NCI-H2196 (cell line): Measurements from ENCODE around the gene CFAP73.

Experiments
- DNase-seq: peaks from one replicate; lab custom pipeline; 2025; ENCODE audit not compliant: unreplicated experiment; lab: John Stamatoyannopoulos, UW

Gene CFAP73

GRCh38 chr12:113162102-113163029 lies 12.8 kb downstream of the CFAP73 start:
- DNase-seq: peak; percentile 37

DNA sequence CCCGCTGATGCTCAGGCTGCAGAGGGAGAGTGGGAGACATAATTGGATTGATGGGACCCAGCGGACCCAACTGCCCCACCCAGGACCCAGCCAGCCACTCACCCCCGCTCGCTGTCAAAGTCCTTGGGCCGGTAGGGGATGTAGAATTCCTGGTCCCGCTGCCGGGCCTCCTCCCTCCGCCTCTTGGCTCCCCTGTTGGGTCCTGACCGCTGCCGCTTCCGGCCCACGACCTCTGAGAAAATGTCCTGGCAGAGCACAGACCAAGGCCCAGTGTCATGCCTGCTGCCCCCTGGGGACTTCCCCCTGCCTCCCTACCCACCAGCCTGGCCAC lies 13.5 kb downstream of the CFAP73 start:
- no peak for DNase-seq

DNA sequence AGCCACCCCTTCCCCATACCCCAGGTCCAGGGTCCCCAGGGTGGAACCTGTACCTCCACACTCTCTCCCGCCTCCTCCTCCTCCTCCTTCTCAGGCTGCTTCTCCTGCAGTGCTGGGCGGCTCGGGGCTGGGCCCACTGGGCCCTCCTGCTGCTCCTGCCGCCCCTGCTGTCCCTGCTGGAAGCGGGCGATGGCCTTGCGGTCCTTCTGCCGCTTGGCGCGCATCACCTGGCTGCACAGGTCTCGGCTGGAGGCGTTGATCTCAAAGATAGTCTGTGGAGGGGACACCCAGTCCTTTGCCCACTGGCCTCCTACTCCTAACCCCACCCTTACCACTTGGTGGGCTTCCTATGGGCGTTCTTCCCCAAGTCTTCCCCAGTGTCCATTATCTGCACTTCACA lies 14.5 kb downstream of the CFAP73 start:
- DNase-seq: no peak

GRCh38 chr12:113165521-113166450 lies 16.3 kb downstream of the CFAP73 start:
- DNase-seq: no peak

GRCh38 chr12:113167868-113168267 lies 18.3 kb downstream of the CFAP73 start:
- DNase-seq: no peak

GRCh38 chr12:113169697-113170096 lies 20.2 kb downstream of the CFAP73 start:
- DNase-seq: no peak

GRCh38 chr12:113170457-113170856 lies 20.9 kb downstream of the CFAP73 start:
- DNase-seq: no peak

GRCh38 chr12:113170926-113171325 lies 21.4 kb downstream of the CFAP73 start:
- DNase-seq: no peak

GRCh38 chr12:113171543-113171942 lies 22.0 kb downstream of the CFAP73 start:
- no peak for DNase-seq

GRCh38 chr12:113172185-113172584 lies 22.7 kb downstream of the CFAP73 start:
- DNase-seq: no peak

DNA sequence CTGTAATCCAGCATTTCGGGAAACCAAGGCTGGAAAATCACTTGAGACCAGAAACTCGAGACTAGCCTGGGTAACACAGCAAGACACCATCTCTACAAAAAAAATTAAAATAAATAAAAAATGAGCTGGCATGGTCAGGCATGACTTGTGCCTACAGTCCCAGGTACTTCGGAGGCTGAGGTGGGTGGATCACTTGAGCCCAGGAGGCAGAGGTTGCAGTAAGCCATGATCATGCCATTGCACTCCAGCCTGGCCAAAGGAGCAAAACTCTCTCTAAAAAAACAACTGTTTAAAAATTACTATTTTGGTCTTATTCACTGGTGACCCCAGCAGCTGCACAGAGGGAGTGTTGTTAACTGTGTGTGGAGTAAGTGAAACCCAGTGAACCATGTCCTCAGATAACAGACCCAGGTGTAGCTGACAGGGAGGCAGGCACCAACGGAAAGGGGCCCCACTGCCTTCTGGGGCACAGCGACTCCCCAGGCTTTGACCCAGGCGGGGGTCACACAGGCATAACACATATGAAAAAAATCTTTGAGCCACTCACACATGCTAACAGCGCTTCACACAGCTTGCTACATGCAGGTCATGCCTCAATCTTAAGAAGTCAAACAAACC lies 23.7 kb downstream of the CFAP73 start:
- DNase-seq: no peak

- DNase-seq: peak; percentile 69
Observed at GRCh38 chr12:113174461-113175384, 25.2 kb downstream of the CFAP73 start.

GRCh38 chr12:113179023-113179422 lies 29.5 kb downstream of the CFAP73 start:
- DNase-seq: no peak

GRCh38 chr12:113180333-113180732 lies 30.8 kb downstream of the CFAP73 start:
- DNase-seq: no peak

DNA sequence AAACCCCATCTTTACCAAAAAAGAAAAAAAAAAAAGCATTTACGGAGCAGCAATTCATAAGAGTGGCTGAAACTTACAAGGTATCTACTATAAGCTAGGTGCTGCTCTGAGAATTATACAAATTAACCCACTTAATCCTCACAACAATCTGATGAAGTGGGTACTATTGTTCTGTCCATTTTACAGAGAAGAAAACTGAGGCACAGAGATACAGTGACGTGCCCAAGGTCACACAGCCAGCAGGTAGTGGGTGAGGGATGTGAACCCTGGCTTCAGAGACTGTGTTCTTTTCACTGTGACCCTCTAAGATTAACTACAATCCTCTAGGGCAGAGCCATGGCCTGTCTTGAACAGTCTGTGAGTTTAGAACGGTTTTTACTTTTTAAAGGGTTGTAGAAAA lies 32.5 kb downstream of the CFAP73 start:
- DNase-seq: no peak

DNA sequence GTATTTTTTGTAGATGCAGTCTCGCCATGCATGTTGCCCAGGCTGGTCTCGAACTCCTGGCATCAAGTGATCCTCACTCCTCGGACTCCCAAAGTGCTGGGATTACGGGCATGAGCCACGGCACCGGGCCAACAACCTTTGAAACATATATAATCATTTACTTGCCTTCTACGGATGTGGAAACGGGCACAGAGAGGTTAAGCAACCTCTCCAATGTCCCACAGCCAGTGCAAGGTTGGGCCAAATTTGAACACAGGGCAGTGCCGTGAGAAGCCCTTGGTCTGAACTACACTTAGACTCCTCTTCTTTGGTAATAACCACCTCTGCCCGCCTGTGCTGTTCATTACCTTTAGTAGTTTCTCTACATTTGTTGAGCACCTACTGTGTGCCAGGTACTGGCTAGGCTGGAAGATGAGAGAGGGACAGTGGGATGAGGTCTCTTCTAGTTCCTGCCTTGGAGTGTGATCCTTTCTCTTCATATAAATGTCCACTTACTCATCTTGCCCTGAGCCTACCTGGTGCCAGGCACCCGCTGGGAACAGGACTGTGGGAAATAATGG lies 33.6 kb downstream of the CFAP73 start:
- DNase-seq: no peak

DNA sequence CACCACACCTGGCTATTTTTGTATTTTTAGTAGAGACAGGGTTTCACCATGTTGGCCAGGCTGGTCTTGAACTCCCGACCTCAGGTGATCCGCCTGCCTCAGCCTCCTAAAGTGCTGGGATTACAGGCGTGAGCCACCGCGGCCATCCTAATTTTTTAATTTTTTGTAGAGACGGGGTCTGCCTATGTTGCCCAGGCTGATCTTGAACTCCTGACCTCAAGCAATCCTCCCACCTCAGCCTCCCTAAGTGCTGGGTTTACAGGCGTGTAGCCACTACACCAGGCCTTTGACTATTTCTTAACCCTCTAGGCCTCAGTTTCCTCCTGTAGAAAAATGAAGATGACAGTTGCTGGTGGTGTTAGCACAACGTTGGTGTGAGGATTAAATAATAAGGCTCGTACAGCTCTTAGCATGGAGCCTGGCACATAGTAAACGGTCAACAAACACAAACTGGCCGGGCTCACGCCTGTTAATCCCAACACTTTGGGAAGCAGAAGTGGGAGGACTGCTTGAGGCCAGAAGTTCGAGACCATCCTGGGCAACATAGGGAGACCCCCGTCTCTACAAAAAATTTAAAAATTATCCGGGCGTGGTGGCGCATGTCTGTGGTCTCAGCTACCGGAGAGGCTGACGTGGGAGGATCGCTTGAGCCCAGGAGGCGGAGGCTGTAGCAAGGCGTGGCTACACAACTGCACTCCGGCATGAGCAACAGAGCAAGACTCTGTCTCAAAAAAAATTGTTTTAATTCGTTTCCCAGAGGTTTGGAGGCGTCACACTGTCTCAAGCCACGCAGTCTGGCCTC lies 34.8 kb downstream of the CFAP73 start:
- DNase-seq: peak; percentile 67

DNA sequence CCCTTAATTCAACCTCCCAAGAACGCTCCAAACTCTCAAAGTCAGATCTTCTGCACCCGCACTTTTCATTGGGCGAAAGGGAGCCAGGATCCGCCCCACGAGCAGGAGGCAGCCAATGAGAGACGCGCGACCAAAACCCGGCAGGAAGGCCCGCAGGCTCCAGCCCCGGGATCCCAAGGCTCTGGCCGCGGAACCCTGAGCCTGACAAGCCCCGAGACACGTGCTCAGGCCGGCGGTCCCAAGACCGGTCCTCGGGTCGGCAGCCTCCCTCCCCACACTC lies 35.3 kb downstream of the CFAP73 start:
- DNase-seq: peak; percentile 82

- peak; percentile 76 for DNase-seq
Observed at GRCh38 chr12:113185180-113186032, 35.9 kb downstream of the CFAP73 start, which contains the start of the genes DDX54 and RITA1. Gene DDX54 (minus strand): TSS chr12:113185478. CDS start chr12:113185451, 27 bp downstream. Gene RITA1 (plus strand): TSS chr12:113185721. CDS start chr12:113186747, 1,026 bp downstream.
